ENCODE results near the gene CCDC74A.

Gene CCDC74A

DNA sequence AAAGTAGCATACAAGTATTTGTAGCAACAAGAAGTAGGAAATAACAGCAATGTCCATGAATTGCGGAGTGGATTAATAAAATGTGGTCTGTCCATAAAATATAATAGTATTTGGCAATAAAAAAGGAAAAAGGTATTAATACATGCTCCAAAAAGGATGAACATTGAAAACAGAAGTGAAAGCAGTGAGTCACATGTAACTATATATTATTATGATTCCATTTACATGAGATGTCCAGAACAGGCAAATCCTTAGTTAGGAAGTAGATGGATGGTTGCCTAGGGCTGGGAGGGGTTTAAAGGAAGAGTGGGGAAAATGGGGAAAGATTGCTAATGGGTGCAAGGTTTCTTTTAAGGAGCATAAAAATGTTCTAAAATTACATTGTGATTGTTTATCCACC lies 44.5 kb downstream of the CCDC74A start:
- no peak for ATAC-seq
- TF ChIP-seq CSRNP3 (CRISPR knock-in tag; IDR thresholded peaks at IDR 0.05) (no peak), PPARA (CRISPR knock-in tag; IDR thresholded peaks at IDR 0.05; ENCODE audit: borderline replicate concordance) (no peak), CSDC2 (CRISPR knock-in tag; IDR thresholded peaks at IDR 0.05) (no peak), ZNF565 (CRISPR knock-in tag; conservative IDR thresholded peaks at IDR 0.05; ENCODE audit: low read depth) (no peak), BACH2 (CRISPR knock-in tag; IDR thresholded peaks at IDR 0.05; ENCODE audit: borderline replicate concordance) (no peak), GLIS3 (CRISPR knock-in tag; IDR thresholded peaks at IDR 0.05) (no peak), ARNTL (CRISPR knock-in tag; IDR thresholded peaks at IDR 0.05; ENCODE audit: borderline replicate concordance, low read depth) (no peak), ZC3H10 (CRISPR knock-in tag; IDR thresholded peaks at IDR 0.05) (no peak), OSR1 (CRISPR knock-in tag; IDR thresholded peaks at IDR 0.05) (no peak), POU6F1 (CRISPR knock-in tag; IDR thresholded peaks at IDR 0.05; ENCODE audit: borderline replicate concordance, low read depth) (no peak), TSHZ2 (CRISPR knock-in tag; IDR thresholded peaks at IDR 0.05) (no peak), ZFP30 (CRISPR knock-in tag; IDR thresholded peaks at IDR 0.05) (no peak), ZFP3 (CRISPR knock-in tag; IDR thresholded peaks at IDR 0.05) (no peak), TOX (CRISPR knock-in tag; IDR thresholded peaks at IDR 0.05; ENCODE audit: borderline replicate concordance) (no peak), SNAI2 (CRISPR knock-in tag; IDR thresholded peaks at IDR 0.05) (no peak), ZNF70 (CRISPR knock-in tag; IDR thresholded peaks at IDR 0.05) (no peak), TCF4 (CRISPR knock-in tag; IDR thresholded peaks at IDR 0.05; ENCODE audit: borderline replicate concordance) (no peak)

GRCh38 chr2:131577812-131578211 lies 50.1 kb downstream of the CCDC74A start:
- no peak for ATAC-seq
- TF ChIP-seq GLIS3 (CRISPR knock-in tag; IDR thresholded peaks at IDR 0.05) = no peak
- TF ChIP-seq ZNF70 (CRISPR knock-in tag; IDR thresholded peaks at IDR 0.05) = no peak
- no peak for TF ChIP-seq ZNF565 (CRISPR knock-in tag; conservative IDR thresholded peaks at IDR 0.05; ENCODE audit: low read depth)
- TF ChIP-seq, protein P1, sequence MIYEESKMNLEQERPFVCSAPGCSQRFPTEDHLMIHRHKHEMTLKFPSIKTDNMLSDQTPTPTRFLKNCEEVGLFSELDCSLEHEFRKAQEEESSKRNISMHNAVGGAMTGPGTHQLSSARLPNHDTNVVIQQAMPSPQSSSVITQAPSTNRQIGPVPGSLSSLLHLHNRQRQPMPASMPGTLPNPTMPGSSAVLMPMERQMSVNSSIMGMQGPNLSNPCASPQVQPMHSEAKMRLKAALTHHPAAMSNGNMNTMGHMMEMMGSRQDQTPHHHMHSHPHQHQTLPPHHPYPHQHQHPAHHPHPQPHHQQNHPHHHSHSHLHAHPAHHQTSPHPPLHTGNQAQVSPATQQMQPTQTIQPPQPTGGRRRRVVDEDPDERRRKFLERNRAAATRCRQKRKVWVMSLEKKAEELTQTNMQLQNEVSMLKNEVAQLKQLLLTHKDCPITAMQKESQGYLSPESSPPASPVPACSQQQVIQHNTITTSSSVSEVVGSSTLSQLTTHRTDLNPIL (CRISPR knock-in tag; IDR thresholded peaks at IDR 0.05; ENCODE audit: low read depth) = no peak
- no peak for TF ChIP-seq TSHZ2 (CRISPR knock-in tag; IDR thresholded peaks at IDR 0.05)
- no peak for TF ChIP-seq RARB (CRISPR knock-in tag; IDR thresholded peaks at IDR 0.05)
- no peak for TF ChIP-seq POU6F1 (CRISPR knock-in tag; IDR thresholded peaks at IDR 0.05; ENCODE audit: borderline replicate concordance, low read depth)
- TF ChIP-seq TCF4 (CRISPR knock-in tag; IDR thresholded peaks at IDR 0.05; ENCODE audit: borderline replicate concordance) = no peak
- no peak for TF ChIP-seq ZFP3 (CRISPR knock-in tag; IDR thresholded peaks at IDR 0.05)
